Measurements from ENCODE around the gene XRRA1. TPM values are rescaled to one million over a fixed set of nuclear protein-coding genes. Genes with fewer than 3 reads are reported as not detected.
A peak's percentile ranks its signal among the peaks of the same experiment; 100 is the strongest.

Gene XRRA1
- total RNA-seq, 1 experiment from 2014 or later: 49.6 TPM

GRCh38 chr11:74819400-74819799 is 129.5 kb downstream of the XRRA1 start:
- CTCF ChIA-PET: no interaction called here
- H3K27ac Mint-ChIP-seq (ENCODE audit: low read depth, unreplicated experiment): no peak overlapping the region
- no peaks in the 10 kb centered on the region for H3K27me3 Mint-ChIP-seq (ENCODE audit: insufficient read depth, unreplicated experiment)
- no TSS peak for BruUV-seq (replicated peaks)
- H3K36me3 Mint-ChIP-seq (ENCODE audit: insufficient read depth, unreplicated experiment): peaks cover 32% of the 10 kb centered on the region
- peaks cover 17% of the 10 kb centered on the region for H3K4me1 Mint-ChIP-seq (ENCODE audit: insufficient read depth, unreplicated experiment)
- H3K4me3 Mint-ChIP-seq (ENCODE audit: unreplicated experiment): no peak overlapping the region
- no peak for DNase-seq (ENCODE audit: unreplicated experiment)
- H3K9me3 Mint-ChIP-seq (ENCODE audit: unreplicated experiment): peaks cover 8% of the 10 kb centered on the region
- POLR2A ChIA-PET: interaction anchor here (0.8 to 1.1 kb wide), 2 partner anchors 38 to 71 kb away, joined by 3 read pairs; partner anchors contain the start of gene RNF169
- intact Hi-C loops (cut with micrococcal nuclease): no loop called here
- TF ChIP-seq CTCF (IDR thresholded peaks at IDR 0.05; ENCODE audit: unreplicated experiment): no peak

GRCh38 chr11:74818283-74818946 is 130.5 kb downstream of the XRRA1 start:
- peaks cover 17% of the 10 kb centered on the region for H3K4me1 Mint-ChIP-seq (ENCODE audit: insufficient read depth, unreplicated experiment)
- no peaks in the 10 kb centered on the region for H3K9me3 Mint-ChIP-seq (ENCODE audit: unreplicated experiment)
- intact Hi-C loops (cut with micrococcal nuclease): no loop called here
- DNase-seq (ENCODE audit: unreplicated experiment): no peak
- CTCF ChIA-PET: interaction anchor here (0.6 kb wide), 1 partner anchor 113 kb away, joined by 3 read pairs; no protein-coding TSS in a partner anchor
- H3K36me3 Mint-ChIP-seq (ENCODE audit: insufficient read depth, unreplicated experiment): peaks cover 31% of the 10 kb centered on the region
- POLR2A ChIA-PET: interaction anchor here (0.7 kb wide), 1 partner anchor 550 kb away, joined by 3 read pairs; no protein-coding TSS in a partner anchor
- no peaks in the 10 kb centered on the region for H3K27me3 Mint-ChIP-seq (ENCODE audit: insufficient read depth, unreplicated experiment)
- H3K4me3 Mint-ChIP-seq (ENCODE audit: unreplicated experiment): no peak overlapping the region
- H3K27ac Mint-ChIP-seq (ENCODE audit: low read depth, unreplicated experiment): no peak overlapping the region
- no peak for TF ChIP-seq CTCF (IDR thresholded peaks at IDR 0.05; ENCODE audit: unreplicated experiment)
- BruUV-seq (replicated peaks): TSS peak; percentile 12

- peaks cover 46% of the 10 kb centered on the region for H3K36me3 Mint-ChIP-seq (ENCODE audit: insufficient read depth, unreplicated experiment)
- intact Hi-C loops (cut with micrococcal nuclease): no loop called here
These were observed 132.2 kb downstream of the XRRA1 start for GRCh38 chr11:74816664-74817063.

More at GRCh38 chr11:74816664-74817063, 132.2 kb downstream of the XRRA1 start:
- ChIA-PET POLR2A (no interaction called here), CTCF (interaction anchor here (0.6 to 1.3 kb wide), 2 partner anchors 16 to 1288 kb away, joined by 3 to 5 read pairs; no protein-coding TSS in a partner anchor)
- Mint-ChIP-seq H3K27ac (ENCODE audit: low read depth, unreplicated experiment) (no peak overlapping the region), H3K27me3 (ENCODE audit: insufficient read depth, unreplicated experiment) (no peaks in the 10 kb centered on the region), H3K9me3 (ENCODE audit: unreplicated experiment) (no peaks in the 10 kb centered on the region), H3K4me3 (ENCODE audit: unreplicated experiment) (no peak overlapping the region), H3K4me1 (ENCODE audit: insufficient read depth, unreplicated experiment) (peaks cover 17% of the 10 kb centered on the region)
- DNase-seq (ENCODE audit: unreplicated experiment): no peak
- TF ChIP-seq CTCF (IDR thresholded peaks at IDR 0.05; ENCODE audit: unreplicated experiment): no peak
- BruUV-seq (replicated peaks): no TSS peak
